ENCODE data around the gene SYNPO2. TPM values are rescaled to one million over a fixed set of nuclear protein-coding genes. Genes with fewer than 3 reads are reported as not detected.

SYNPO2 gene
- total RNA-seq, 1 experiment from 2014 or later, result 0.26 TPM

- H3K27ac ChIP-seq (ENCODE audit: low read depth, low read length, poor library complexity, severe bottlenecking), result no peak overlapping the region
- H3K4me1 ChIP-seq (ENCODE audit: insufficient read depth, low read length, poor library complexity, severe bottlenecking), result no peaks in the 10 kb centered on the region
- intact Hi-C loops (cut with micrococcal nuclease; ENCODE audit: unreplicated experiment), result no loop called here
- POLR2A ChIA-PET (ENCODE audit: low non-redundant PET), result no interaction called here
- CTCF ChIA-PET, result no interaction called here
- DNase-seq (ENCODE audit: low spot score), result no peak
- H3K36me3 ChIP-seq (ENCODE audit: insufficient read depth, low read length, poor library complexity, severe bottlenecking), result no peaks in the 10 kb centered on the region
- TF ChIP-seq EZH2 (IDR thresholded peaks at IDR 0.05; ENCODE audit: borderline replicate concordance, low read depth, low read length, poor library complexity, severe bottlenecking) (no peak), CTCF (conservative IDR thresholded peaks at IDR 0.05; ENCODE audit: low read depth, low read length) (no peak)
- H3K9me3 ChIP-seq (ENCODE audit: low read depth, low read length, poor library complexity, severe bottlenecking), result no peaks in the 10 kb centered on the region
- no TSS peak for BruUV-seq (replicated peaks)
- no peak overlapping the region for H3K4me3 ChIP-seq (ENCODE audit: low read depth, low read length, poor library complexity, severe bottlenecking)
- no peaks in the 10 kb centered on the region for H3K27me3 ChIP-seq (replicated peaks; ENCODE audit: insufficient read depth, low read depth, low read length, poor library complexity)
Observed at GRCh38 chr4:118849867-118850487, 38.7 kb upstream of the SYNPO2 start.

- ChIA-PET CTCF (no interaction called here), POLR2A (ENCODE audit: low non-redundant PET) (no interaction called here)
- no peaks in the 10 kb centered on the region for H3K9me3 ChIP-seq (ENCODE audit: low read depth, low read length, poor library complexity, severe bottlenecking)
- no peak overlapping the region for H3K4me3 ChIP-seq (ENCODE audit: low read depth, low read length, poor library complexity, severe bottlenecking)
- no peak overlapping the region for H3K27ac ChIP-seq (ENCODE audit: low read depth, low read length, poor library complexity, severe bottlenecking)
- H3K27me3 ChIP-seq (replicated peaks; ENCODE audit: insufficient read depth, low read depth, low read length, poor library complexity), result no peaks in the 10 kb centered on the region
- intact Hi-C loops (cut with micrococcal nuclease; ENCODE audit: unreplicated experiment), result no loop called here
- no peak for DNase-seq (ENCODE audit: low spot score)
- H3K36me3 ChIP-seq (ENCODE audit: insufficient read depth, low read length, poor library complexity, severe bottlenecking), result no peaks in the 10 kb centered on the region
- BruUV-seq (replicated peaks), result no TSS peak
- no peaks in the 10 kb centered on the region for H3K4me1 ChIP-seq (ENCODE audit: insufficient read depth, low read length, poor library complexity, severe bottlenecking)
- no peak for TF ChIP-seq EZH2 (IDR thresholded peaks at IDR 0.05; ENCODE audit: borderline replicate concordance, low read depth, low read length, poor library complexity, severe bottlenecking)
- no peak for TF ChIP-seq CTCF (conservative IDR thresholded peaks at IDR 0.05; ENCODE audit: low read depth, low read length)
Observed at GRCh38 chr4:118850488-118851173, 38.0 kb upstream of the SYNPO2 start.

DNA sequence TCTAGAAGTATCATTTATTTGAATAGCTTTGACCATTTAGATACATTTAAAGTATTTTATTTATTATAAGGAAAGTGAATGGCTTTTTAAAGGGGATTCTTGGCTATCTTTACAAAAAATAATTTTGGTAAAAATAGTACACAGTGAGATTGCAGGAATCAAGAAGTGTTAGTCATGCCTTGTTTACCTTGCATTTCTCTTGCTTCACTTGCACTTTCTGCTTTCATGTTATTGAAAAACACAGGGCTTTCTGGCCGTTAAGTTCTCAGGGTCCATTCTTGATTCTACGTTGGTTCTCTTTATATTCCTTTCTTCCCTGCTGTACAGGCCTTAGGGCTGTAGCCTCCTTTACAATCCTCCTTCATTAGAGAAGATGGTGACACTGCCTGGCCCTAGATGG, 30.9 kb upstream of the SYNPO2 start:
- intact Hi-C loops (cut with micrococcal nuclease; ENCODE audit: unreplicated experiment), result no loop called here
- Histone ChIP-seq H3K9me3 (ENCODE audit: low read depth, low read length, poor library complexity, severe bottlenecking) (no peaks in the 10 kb centered on the region), H3K27me3 (replicated peaks; ENCODE audit: insufficient read depth, low read depth, low read length, poor library complexity) (no peaks in the 10 kb centered on the region), H3K27ac (ENCODE audit: low read depth, low read length, poor library complexity, severe bottlenecking) (no peak overlapping the region), H3K4me1 (ENCODE audit: insufficient read depth, low read length, poor library complexity, severe bottlenecking) (no peaks in the 10 kb centered on the region), H3K36me3 (ENCODE audit: insufficient read depth, low read length, poor library complexity, severe bottlenecking) (no peaks in the 10 kb centered on the region), H3K4me3 (ENCODE audit: low read depth, low read length, poor library complexity, severe bottlenecking) (no peak overlapping the region)
- DNase-seq (ENCODE audit: low spot score), result no peak
- CTCF ChIA-PET, result no interaction called here
- no TSS peak for BruUV-seq (replicated peaks)
- POLR2A ChIA-PET (ENCODE audit: low non-redundant PET), result no interaction called here
- TF ChIP-seq EZH2 (IDR thresholded peaks at IDR 0.05; ENCODE audit: borderline replicate concordance, low read depth, low read length, poor library complexity, severe bottlenecking) (no peak), CTCF (conservative IDR thresholded peaks at IDR 0.05; ENCODE audit: low read depth, low read length) (no peak)

Data from A673 (cell line).